GM23248 (cell line): ENCODE measurements around the gene FAM209A.

Source experiments
- EZH2 ChIP-seq: fragments of 200-600 bp; sonication (generic); IDR thresholded peaks from 2 replicates; pipeline ENCODE4 v1.6.1; 2018; ENCODE audit warnings: antibody characterized with exemption, mild to moderate bottlenecking; ENCODE audit not compliant: insufficient read depth, poor library complexity, severe bottlenecking
- EZH2phosphoT487 ChIP-seq: fragments of 200-600 bp; sonication (generic); IDR thresholded peaks from 2 replicates; pipeline ENCODE4 v1.6.1; 2018; ENCODE audit warnings: antibody characterized with exemption, moderate library complexity, mild to moderate bottlenecking, low read depth; ENCODE audit not compliant: insufficient read depth

DNA sequence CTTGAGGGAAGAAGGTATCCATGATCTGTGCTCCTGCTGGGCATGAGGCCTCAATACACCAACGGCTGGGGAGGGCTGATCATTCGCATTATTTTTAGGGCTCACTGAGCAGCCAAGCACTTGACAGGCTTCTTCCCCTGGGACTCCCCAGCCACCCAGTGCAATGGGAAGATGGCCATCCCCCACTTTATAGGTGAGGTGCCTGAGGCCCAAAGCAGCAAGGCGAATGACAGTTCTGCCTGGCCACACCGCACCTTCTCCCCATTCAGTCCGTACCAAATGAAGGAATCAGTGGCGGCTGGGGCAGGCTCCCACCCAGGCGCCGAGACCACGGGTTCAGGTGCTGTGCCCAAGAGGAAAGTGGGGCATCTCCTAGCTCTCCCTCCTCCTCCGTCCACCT is 4.4 kb upstream of the FAM209A start:
- TF ChIP-seq EZH2 (no peak), EZH2phosphoT487 (no peak)
